ENCODE results near the gene EDN2. TPM values are rescaled to one million over a fixed set of nuclear protein-coding genes. Genes with fewer than 3 reads are reported as not detected.

The EDN2 gene
- total RNA-seq, 1 experiment from 2014 or later = 8.9 TPM

DNA sequence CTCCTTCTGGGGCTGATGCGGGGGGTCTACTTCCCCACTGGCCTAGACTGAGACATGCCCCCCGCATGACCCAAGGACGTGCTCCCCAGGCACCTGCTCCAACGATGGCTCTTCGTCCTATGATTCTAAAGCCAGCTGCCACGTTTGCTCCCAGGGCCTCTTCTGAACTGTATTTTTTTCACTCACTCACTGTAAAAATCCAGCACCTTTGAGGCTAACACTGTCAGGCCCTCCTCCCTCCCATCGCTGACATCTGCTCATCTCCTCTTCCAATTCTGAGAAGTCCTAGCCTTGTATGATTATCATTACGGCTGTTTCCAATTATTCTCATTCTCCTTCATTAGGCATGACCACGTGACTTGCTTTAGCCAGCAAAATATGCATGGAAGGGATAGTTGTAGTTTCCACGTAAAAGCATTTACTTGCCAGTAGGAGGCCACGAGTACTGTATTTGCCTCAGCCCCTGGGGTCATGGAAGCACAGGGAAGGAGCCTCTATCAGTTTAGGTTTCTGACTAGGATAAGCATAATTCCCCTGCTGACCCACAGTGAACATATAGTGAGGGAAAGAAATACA is 19.1 kb upstream of the EDN2 start:
- in situ Hi-C loops (cut with HindIII; ENCODE audit: low pct_unique_long_range_greater_than_20kb, low sequenced_read_pairs) = no loop called here
- DNase-seq (ENCODE audit: low read depth) = no peak

DNA sequence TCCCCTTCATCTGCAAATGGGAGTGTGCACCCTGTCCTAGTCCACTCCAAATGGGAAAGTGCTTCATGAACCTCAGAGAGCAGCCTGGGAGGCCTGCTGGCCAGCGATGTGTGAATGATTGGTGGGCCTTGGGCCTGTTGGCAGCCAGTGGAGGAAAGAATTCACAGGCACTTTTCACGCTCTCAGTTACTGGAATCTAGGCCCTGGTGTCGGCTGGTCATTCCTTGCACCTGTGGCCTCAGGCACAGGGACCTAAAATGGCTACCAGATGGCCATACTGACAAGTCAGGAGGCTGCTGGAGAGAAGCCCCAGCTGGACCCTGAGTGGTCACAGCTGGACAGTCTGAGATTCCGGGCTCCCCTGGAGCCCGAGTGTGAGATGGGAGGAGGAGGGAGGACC is 18.4 kb upstream of the EDN2 start:
- no peak for DNase-seq (ENCODE audit: low read depth)
- in situ Hi-C loops (cut with HindIII; ENCODE audit: low pct_unique_long_range_greater_than_20kb, low sequenced_read_pairs) = no loop called here

DNA sequence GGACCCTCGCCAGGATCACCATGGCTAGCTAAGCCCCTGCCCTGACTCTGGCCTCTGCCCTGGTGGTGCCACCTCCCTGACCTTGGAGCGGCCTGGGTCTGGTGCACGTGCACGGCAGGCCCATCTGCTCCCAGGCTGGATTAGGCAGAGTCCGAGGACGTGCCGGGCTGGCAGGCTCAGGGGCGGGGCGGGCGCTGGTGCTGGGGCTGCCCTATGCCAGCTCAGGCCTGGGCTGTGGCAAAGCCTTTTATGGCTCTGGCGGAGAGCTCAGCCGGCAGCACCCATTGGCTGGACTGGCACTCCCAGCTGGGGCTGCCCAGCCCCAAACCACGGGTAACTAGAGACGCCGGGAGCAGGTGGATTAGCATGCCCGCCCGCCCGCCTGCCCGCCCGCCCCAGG is 17.1 kb upstream of the EDN2 start:
- DNase-seq (ENCODE audit: low read depth) = no peak

DNA sequence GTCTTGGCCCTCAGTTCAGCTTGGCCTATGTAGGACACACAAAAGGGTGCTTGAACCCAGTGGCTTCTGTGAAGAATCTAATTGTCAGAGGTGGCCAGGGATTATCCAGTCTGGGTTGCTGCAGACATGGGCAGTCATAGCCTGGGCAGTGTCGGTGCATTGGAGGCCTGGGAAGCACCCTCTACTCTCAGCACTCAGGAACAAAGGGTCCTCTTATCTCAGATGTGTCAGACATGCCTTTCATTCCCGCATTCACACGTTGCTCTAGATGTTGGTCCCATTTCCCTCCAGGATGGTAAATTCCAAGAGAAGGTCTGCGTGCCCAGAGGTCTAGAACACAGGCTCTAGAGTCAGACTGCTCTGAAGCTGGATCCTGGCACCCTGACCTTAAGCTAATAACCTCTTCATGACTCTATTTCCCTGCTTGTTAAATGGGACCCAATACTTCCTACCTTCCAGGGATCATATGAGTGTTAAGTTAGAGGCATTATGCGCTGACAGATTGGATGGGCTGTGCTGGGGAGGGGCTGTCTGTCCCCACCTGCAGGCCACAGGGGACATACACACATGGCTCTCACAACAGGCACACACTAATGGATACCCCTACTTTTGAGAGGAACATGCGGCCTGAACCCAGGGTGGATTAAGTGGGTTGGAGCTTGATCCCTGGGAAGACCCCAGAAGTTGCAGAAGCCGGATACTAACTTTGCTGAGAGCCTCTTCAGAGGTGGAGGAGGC is 16.5 kb upstream of the EDN2 start:
- in situ Hi-C loops (cut with HindIII; ENCODE audit: low pct_unique_long_range_greater_than_20kb, low sequenced_read_pairs) = no loop called here
- no peak for DNase-seq (ENCODE audit: low read depth)

More for the DNA sequence above, 17.1 kb upstream of the EDN2 start:
- in situ Hi-C loops (cut with HindIII; ENCODE audit: low pct_unique_long_range_greater_than_20kb, low sequenced_read_pairs) = no loop called here

DNA sequence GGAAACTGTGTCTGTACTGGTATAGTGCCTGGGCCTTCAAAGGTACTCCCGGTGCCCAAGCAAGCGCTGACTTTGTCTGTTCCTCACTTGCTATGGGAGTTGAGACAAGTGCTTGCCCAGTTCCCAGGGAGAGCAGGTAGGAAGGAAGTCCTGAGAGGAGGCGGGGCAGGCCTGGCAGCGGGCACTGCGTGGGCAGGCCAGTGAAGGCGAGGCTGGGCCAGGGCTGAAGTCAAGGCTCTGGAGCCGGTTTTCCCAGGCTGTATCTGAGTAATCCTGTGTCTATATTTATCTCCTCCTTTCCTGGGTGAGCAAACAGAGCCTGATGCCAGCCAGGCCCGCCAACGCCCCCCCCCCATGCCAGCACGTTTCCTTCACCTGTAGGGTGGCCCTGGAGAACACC is 15.9 kb upstream of the EDN2 start:
- no peak for DNase-seq (ENCODE audit: low read depth)

DNA sequence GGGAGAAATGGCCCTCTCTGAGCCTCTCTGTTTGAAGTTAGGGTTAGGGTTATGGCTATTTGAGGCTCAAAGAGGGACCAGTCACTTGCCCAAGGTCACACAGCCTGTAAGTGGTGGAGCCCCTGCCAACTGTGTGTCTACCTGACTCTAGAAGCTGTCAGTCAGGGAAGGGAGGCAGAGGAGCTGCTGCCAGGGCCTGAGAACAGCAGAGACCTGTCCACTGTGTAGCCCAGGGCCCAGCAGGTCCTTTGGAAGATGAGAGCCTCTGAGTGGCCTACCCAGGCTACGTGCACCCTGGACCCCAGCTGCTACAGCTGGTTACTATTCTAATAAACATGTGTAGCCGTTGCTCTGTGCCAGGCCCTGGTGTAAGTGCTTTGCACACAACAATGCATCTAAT is 15.1 kb upstream of the EDN2 start:
- in situ Hi-C loops (cut with HindIII; ENCODE audit: low pct_unique_long_range_greater_than_20kb, low sequenced_read_pairs) = no loop called here
- DNase-seq (ENCODE audit: low read depth) = no peak

More for the DNA sequence above, 15.9 kb upstream of the EDN2 start:
- in situ Hi-C loops (cut with HindIII; ENCODE audit: low pct_unique_long_range_greater_than_20kb, low sequenced_read_pairs) = no loop called here

DNA sequence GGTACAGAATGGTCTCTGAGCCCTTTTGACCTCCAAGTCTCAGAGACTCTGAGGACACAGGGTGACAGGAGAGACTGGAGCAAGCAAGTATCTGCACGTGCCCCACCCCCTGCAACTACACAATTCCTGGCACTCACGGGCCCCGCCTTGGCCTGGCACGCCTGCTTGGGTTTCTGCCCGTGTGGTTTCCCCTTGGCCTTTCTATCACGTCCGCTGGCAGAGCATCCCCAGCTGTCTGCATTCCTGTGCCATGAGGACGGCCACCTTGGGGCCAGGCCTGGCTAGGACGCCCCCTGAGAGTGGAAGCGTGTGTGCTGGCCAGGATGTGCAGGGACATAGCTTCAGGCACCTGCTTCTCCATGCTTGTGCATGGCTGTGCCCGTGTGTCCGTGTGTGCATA is 14.3 kb upstream of the EDN2 start:
- in situ Hi-C loops (cut with HindIII; ENCODE audit: low pct_unique_long_range_greater_than_20kb, low sequenced_read_pairs) = no loop called here
- DNase-seq (ENCODE audit: low read depth) = peak; percentile 78

DNA sequence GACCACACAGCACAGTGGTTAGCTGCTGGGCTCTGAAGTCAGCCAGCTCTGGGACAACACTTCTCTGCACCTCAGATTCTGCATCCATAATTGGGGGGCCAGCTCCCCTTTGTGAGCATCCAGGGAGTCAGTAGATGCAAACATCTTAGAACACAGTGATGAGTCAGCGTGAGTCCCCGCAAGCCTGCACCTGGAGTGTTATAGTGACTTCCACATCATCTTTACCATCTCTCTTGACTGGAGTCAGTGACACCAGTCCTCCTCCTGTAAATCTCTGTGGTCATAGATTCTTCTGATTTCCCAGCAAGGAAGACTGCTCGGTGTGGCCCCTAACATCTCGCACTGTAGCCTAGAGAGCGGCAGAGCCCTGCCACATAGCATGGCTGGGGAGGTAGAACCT is 13.9 kb upstream of the EDN2 start:
- DNase-seq (ENCODE audit: low read depth) = no peak
- in situ Hi-C loops (cut with HindIII; ENCODE audit: low pct_unique_long_range_greater_than_20kb, low sequenced_read_pairs) = no loop called here

DNA sequence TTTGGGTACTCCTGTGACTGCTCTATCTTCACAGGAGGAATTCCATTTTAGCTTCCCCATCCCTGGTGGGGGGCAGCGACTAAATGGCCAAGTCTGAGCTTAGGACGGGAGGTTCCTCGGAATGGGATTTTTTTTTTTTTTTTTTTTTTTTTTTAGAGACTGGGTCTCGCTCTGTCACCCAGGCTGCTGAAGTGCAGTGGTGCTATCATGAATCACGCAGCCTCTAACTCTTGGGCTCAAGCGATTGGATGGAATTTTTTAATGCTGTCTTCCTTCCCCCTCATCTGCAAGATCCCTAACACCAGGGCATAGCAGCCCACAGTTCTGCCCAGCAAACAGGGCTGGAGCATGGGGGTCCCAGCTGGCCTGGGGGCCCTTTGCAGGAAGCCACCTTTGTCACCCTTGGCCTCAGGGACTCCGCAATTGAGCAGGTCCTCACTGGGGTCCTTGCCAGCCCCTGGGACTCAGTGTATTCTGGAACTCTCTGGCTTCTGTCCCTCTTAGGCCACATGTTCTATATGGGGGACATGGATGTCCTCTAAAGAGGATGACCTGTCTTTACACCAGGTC is 13.1 kb upstream of the EDN2 start:
- in situ Hi-C loops (cut with HindIII; ENCODE audit: low pct_unique_long_range_greater_than_20kb, low sequenced_read_pairs) = no loop called here
- no peak for DNase-seq (ENCODE audit: low read depth)

DNA sequence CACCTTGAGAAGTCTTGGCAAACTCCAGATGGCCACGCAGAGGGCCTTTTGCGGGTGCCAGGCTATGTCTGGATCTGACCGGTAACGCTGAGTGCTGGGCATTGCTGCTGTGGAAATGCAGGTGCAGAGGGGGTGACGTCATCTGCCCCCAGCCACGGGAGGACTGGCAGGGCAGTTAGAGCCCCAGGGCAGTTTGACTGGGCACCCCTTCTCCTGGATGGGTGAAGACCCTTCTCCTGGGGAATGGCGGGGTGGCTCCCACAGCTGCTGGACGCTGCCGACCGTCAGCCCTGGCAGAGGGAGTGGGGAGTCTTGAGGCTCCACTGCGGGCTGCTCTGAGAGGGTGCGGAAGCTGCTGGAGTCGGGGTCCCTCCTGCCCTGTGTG is 12.6 kb upstream of the EDN2 start:
- no peak for DNase-seq (ENCODE audit: low read depth)

DNA sequence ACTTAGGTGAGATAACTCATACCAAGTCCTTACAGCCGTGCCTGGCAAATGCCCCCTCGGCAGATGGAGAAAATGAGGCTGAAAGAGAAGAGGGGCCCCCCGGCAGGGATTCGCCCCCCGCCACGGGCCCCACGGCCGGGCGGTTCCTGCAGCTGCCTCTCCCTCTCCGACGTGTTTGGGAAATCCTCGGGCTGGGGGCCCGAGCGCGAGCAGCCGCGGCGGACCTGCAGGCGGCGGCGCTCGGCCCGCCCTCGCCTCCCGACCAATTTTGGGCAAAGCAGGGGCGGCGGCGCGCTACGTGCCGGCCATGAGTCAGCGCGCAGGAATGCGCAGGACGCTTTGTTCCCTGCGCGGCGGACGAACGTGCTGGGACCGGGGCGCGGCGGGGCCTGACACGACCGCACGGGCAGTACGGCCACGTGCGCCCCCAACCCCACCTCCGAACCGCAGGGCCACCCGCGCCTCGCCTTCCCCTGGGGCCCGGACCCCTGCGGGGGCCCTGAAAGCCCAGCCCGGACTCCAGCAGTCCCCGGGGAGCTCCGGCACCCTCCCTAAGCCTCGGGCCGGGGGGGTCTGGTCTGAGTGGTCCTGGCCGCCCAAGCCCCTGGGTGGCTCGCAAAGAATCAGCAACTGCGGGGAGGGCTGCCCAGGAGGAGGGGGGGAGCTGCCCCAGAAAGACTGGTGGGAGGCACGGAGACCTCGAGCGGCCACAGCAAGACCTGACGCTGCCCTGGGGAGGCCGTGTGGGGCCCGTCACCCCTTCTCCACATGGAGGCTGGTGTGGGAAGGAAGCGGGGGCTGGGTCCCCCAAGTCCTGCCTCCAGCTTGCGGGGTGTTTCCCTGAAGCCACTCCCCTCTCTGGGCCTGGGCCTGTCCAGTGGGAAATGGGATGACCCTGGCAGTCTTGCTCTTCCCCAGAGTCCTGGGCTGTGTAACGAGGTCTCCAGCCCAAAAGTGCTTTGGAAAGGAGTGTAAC is 11.9 kb upstream of the EDN2 start:
- in situ Hi-C loops (cut with HindIII; ENCODE audit: low pct_unique_long_range_greater_than_20kb, low sequenced_read_pairs) = no loop called here
- peak; percentile 62 for DNase-seq (ENCODE audit: low read depth)

More for the DNA sequence above, 12.6 kb upstream of the EDN2 start:
- in situ Hi-C loops (cut with HindIII; ENCODE audit: low pct_unique_long_range_greater_than_20kb, low sequenced_read_pairs) = no loop called here

DNA sequence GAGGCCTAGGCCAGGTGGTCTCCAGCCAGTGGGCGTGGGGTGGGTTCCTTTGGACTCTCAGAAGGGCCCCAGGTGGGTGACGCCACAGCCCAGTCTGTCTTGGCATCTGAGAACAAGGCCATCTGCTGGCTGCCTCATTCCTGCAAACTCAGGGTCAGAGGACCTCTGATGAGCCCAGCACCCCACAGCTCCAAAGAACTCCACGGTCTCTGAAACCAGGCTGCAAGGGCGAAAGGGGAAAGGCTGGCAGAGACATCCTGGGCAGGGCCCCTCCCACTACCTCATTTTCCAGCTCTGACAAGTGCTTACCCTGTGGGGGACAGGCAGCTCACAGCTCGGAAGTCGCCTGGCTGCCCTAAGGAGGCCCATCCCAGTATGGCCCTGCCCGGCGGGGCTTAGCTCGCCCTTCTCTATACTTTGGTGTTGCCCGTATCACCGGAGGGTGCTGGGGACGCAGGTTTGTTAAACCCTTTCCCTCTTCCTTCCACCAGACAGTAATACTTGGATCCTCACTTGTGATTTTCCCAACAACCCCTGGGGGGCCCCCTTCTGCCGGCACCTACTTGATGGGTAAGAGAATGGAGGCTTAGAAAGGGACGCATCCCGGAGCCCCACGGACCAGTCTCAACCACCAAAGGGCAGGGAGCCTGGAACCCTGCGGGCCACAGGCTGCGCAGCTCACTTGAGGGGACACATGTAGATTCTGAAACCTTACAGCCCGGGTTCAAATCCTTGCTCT is 10.9 kb upstream of the EDN2 start:
- peak; percentile 51 for DNase-seq (ENCODE audit: low read depth)
- in situ Hi-C loops (cut with HindIII; ENCODE audit: low pct_unique_long_range_greater_than_20kb, low sequenced_read_pairs) = no loop called here

DNA sequence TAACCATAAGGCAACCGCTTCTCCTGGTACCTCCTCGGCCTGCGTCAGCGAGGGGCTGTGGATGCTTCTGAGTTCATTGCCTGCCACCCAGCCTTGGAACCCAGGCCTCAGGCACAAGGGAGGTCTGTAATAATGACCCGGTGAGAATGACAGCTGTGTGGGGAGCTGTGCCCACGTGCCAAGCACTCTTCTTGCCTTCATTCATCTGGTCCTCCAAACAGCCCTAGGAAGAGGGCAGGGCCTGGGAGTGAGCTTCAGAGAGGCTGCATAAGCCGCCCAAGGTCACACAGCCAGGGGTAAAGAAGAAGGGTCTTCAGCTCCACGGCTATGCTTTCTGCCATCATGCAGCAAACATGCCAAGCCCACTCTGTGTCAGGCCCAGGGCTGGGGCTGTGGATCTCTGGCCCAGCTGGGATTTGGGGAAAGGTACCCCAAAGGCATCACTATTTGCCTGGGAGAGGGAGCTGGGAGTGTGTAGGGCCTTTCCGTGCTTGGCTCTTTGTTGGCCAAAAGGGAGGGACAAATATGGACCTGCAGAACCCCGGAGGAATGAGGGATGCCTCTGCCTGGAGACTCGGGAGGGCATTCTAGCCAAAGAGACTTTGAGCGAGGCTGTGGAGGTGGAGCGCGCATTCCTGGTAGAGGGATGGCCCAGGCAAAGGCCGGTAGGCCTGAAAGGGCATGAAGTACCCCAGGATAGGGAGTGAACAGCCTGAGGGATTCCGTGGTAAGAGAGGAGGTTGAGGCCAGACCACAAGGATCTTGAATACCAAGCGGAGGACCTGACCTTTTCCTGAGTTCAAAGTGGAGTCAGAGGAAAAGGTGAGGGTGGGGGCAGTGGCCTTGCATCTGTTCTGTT is 10.1 kb upstream of the EDN2 start:
- in situ Hi-C loops (cut with HindIII; ENCODE audit: low pct_unique_long_range_greater_than_20kb, low sequenced_read_pairs) = no loop called here
- DNase-seq (ENCODE audit: low read depth) = no peak

DNA sequence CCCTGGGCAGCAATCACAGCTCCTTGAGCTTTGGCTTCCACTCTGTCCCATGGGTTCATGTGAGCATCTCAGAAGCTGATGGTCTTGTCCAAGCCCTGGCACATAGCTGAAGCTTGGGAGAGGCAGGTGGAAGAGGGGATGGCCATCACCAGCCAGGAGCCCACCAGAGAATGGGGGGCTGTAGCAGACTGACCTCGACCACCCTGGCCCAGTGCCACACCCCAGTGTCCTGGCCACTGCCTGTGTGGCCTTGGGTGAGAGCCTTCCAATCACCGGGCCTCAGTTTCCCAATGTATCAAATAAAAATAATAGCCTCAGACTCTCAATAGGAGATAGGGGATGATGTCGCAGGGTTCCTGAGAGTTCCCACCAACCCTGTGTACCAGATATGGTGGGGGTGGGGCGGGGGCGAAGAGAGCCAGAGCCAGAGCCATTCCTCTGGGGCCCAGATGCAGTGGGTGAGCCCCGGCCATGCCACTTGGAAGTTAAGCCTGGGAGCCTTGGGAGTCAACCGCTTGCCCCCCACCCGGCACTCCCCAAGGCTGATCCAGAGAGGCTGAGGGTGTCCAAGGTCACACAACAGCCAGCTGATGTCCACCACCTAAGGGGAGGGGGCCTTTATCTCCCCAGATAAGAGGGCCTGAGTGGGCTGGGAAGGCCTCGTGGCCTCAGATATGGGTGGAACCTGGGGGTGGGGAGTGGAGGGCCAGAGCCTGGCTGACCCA is 9.3 kb upstream of the EDN2 start:
- in situ Hi-C loops (cut with HindIII; ENCODE audit: low pct_unique_long_range_greater_than_20kb, low sequenced_read_pairs) = no loop called here
- DNase-seq (ENCODE audit: low read depth) = no peak

DNA sequence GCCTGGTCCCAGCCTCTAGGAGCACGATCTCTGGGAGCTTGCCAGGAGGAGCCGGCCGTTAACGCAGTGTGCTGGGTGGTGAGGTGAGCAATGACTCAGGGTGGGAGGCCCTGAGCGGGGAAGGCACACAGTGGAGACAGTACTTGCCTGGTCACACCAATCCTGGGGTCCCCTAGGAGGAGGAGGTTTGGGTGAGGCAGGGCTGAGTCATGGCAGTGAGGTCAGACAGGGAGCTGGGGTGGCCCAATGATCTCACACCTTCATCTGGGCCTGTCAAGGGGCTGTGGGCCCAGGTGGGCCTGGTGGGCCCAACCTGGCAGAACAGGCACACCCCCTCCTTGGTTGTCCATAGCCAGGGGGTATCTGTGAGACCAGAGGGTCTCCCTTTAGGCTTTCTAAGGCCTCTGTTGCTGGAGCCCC is 8.6 kb upstream of the EDN2 start:
- peak; percentile 81 for DNase-seq (ENCODE audit: low read depth)
- in situ Hi-C loops (cut with HindIII; ENCODE audit: low pct_unique_long_range_greater_than_20kb, low sequenced_read_pairs) = no loop called here

DNA sequence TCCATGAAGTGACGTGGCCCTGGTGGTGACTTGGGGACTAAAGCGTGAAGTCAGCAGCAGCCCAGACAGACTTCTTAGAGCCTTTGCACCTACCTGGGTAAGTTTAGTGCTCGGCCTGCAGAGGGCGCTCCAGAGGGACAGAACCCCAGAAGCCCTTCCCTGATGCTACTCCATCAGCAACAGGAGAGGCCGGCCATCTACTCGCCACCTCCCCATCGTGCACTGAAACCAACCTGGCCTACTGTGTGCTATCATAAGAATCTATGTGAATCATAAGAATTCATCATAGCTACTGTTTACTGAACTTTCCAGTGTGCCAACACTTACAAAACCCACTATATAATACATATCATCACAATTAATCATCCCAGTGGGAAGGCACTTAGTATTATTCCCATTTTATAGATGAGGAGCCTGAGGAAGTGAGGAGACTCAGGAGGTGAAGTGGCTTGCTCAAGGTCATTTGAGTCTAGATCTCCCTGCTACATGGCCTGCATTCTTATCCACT is 7.9 kb upstream of the EDN2 start:
- in situ Hi-C loops (cut with HindIII; ENCODE audit: low pct_unique_long_range_greater_than_20kb, low sequenced_read_pairs) = no loop called here
- no peak for DNase-seq (ENCODE audit: low read depth)

DNA sequence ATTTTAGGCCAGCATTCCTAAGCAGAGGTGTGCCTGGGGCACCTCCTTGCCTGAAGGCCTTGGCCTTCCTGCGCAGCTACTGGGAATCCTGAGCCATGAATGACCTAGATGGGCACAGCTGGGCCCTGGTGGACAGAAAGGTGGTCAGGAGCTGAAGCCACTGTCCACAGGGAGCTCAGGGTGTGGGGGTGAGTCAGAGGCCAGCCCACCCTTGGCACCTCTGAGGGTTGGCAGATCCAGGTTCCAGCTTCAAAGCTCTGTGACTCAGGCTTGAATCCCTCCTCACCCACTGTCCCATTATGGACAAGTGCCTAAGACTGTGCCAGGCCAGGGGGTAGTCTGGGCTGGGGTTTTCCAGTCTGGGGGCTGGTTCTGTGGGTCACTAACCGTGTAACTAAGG is 6.4 kb upstream of the EDN2 start:
- DNase-seq (ENCODE audit: low read depth) = no peak
- in situ Hi-C loops (cut with HindIII; ENCODE audit: low pct_unique_long_range_greater_than_20kb, low sequenced_read_pairs) = no loop called here
